Measurements from ENCODE around the gene ZNF451.

GRCh38 chr6:57134954-57135353 is 45.0 kb downstream of the ZNF451 start:
- TF ChIP-seq POLR2AphosphoS5 (IDR thresholded peaks at IDR 0.05) (no peak), CTCF (IDR thresholded peaks at IDR 0.05) (no peak), POLR2A (IDR thresholded peaks at IDR 0.05) (no peak), EP300 (IDR thresholded peaks at IDR 0.05) (no peak)
